NCI-H1436 (cell line): ENCODE results near the gene NOTCH4.
"Not testable (repeated sequence)": the region's sequence is repeated elsewhere in the genome, so short reads cannot be mapped to it uniquely, and the experiment has no call there.

Experiments used
- DNase-seq: peaks from one replicate; lab custom pipeline; 2025; lab: John Stamatoyannopoulos, UW

Gene NOTCH4

GRCh38 chr6:32193096-32193495, 30.8 kb downstream of the NOTCH4 start:
- DNase-seq = not testable (repeated sequence)

GRCh38 chr6:32192608-32193039, 31.2 kb downstream of the NOTCH4 start, which contains the start of gene GPSM3:
Gene GPSM3, minus strand, starts transcription at chr6:32192643. Its CDS starts 130 bp downstream, at chr6:32192513.
- no peak for DNase-seq

DNA sequence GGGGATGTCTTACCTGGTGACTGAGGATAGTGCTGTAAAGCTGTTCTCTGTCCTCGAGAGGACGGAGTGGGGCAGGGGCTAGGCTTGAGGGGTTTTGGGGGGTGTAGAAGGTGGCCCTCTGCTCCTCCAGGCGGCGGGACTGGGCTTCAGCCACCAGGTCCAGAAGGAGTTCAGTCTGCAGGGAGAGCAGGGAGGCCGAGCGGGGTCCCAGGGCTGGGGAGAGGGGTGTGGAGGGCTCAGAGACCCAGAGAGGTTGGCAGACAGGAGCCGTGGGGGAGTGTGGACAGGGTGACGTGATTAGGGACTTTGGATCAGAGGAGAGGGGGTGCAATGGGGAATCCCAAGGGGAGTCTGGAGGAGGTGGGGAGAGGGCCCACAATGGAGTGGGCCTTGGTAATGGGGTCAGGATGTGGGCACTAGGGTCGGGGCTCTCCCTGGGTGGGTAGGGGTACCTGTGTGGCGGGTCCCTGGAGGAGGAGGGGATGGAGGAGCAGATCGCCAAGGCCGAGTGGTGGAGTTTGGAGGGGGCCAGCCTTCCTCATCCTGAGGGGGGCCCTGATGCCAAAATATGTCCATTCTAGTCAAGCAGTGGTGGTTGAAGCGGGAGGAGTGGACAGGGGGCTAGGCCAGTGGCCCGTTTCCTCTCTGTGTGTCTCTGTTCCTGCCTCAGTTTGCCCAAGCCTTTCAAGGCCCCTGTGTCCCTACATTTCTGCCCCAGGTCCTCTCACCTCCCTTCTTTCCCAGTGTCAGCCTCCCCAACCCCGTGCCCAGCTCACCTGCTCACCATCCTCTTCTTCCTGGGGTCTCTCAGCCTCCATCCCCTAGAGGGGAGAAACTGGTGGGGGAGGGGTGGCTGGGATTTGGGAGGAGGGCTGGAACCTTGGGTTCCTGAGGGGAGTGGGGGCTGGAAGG, 31.9 kb downstream of the NOTCH4 start:
- no peak for DNase-seq

- no peak for DNase-seq
These were observed 32.8 kb downstream of the NOTCH4 start for GRCh38 chr6:32190911-32191677.

GRCh38 chr6:32190054-32190851, 33.6 kb downstream of the NOTCH4 start, which contains the start of gene PBX2:
Gene PBX2, minus strand, starts transcription at chr6:32190202. Its CDS starts 287 bp downstream, at chr6:32189915.
- DNase-seq = peak; percentile 87

- no peak for DNase-seq
These were observed 34.2 kb downstream of the NOTCH4 start for GRCh38 chr6:32189742-32190053.

GRCh38 chr6:32189069-32189741, 34.7 kb downstream of the NOTCH4 start:
- no peak for DNase-seq

- DNase-seq = no peak
These were observed 35.3 kb downstream of the NOTCH4 start for GRCh38 chr6:32188381-32189068.

GRCh38 chr6:32187725-32188380, 36.0 kb downstream of the NOTCH4 start:
- not testable (repeated sequence) for DNase-seq

GRCh38 chr6:32187009-32187709, 36.7 kb downstream of the NOTCH4 start:
- DNase-seq = no peak

DNA sequence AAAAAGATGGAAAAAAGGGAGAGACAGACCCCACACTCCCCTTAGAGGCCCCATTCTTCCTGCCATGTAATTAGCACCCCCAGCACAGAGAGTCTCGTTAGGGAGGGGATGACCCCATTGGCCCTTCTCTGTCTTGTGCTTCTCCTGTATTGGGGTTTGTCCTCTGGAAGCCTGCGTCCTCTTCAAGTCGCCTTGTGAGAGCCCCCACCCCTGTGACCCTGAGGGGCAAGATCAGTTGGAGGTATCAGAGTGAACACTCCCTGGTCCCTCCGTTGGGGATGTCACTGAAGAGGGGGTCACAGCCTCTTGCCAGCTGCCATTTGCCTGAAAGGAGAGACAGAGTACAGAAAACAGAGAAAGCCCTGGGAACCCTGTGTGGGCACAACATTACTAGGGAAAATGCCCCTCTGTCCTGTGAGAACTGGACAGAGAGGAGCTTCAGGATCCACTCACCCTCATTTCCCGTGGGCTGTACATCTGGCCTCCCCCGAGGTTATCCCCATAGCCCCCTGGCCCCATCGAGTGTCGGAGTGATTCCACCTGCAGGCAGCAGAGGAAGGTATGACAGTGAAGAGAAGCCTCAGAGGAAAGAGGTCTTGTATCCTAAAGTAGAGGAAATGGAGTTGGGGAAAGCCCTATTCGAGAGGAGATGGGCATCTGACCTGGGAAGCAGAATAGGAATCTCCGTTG, 37.6 kb downstream of the NOTCH4 start:
- not testable (repeated sequence) for DNase-seq

DNA sequence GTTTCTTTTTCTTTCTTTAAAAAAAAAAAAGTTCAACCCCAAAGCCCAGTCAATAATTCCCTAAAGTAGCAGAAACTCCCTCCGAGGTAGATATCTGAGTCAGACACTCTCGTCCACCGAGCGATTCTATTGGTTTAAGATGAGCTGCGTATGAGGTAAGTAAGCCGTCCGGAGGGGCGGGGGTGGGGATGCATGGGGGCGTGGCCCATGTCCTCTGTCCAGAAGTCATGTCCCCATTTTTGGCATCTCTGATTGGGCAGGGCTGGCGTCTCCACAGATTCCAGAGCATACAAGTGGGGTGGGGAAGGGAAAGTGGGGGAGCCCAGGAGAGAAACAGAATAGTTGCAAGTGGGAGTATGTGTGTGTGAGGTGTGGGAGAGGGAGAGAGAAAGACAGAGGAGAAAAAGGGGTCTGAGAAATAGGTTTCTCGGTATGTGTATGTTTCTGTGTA, 38.2 kb downstream of the NOTCH4 start:
- DNase-seq = not testable (repeated sequence)

DNA sequence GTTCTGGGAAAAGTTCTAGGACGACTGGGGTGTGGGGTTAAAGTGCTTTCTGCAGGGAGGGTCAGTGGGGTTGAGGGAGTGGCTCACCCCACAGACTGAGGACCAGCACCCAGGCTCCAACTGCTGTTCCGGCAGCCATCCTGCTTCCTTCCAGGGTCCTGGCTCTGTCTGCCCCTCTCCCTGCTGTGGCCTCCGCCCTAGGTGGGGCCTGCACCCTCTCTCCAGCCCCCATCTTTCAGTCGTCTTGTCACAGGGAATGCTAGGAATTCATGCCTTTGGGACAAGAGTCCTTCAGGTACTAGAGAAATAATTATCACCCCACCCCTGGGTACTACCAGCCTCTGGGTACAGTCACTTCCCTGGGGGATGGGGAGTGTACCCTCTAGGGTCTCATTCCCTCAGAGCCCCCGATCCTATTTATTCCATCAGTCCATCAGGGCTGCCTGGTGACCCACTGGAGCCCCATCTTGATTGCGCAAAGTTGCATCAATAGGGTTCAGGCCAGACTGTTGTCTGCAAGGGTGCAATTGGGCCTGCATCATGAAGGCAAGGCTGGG, 39.7 kb downstream of the NOTCH4 start, which contains the start of gene AGER:
Gene AGER, minus strand, starts transcription at position 170 of the 557 bp plus-strand sequence. Its CDS starts 31 bp downstream, at position 139.
- no peak for DNase-seq

DNA sequence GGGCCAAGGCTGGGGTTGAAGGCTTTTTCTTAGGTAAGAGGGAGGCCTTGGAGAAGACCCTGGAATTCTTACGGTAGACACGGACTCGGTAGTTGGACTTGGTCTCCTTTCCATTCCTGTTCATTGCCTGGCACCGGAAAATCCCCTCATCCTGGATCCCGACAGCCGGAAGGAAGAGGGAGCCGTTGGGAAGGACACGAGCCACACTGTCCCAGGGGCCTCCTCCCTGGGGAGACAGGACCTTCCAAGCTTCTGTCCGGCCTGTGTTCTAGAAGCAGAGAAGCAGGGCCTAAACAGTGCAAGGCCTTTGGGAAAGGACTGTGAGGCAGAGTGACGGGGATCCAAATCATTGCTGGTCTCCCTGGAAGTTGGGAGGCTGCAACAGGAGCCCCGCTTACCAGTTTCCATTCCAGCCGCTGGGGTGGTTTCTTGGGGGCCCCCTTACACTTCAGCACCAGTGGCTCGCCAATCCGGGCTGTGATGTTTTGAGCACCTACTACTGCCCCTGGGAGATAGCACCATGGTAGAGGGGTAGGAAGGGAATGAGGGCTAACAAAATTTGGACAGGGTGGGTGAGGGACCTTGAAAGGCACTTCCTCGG, 40.3 kb downstream of the NOTCH4 start:
- DNase-seq = no peak

- no peak for DNase-seq
These were observed 40.8 kb downstream of the NOTCH4 start for GRCh38 chr6:32183030-32183429.

GRCh38 chr6:32182555-32182981, 41.3 kb downstream of the NOTCH4 start:
- no peak for DNase-seq

DNA sequence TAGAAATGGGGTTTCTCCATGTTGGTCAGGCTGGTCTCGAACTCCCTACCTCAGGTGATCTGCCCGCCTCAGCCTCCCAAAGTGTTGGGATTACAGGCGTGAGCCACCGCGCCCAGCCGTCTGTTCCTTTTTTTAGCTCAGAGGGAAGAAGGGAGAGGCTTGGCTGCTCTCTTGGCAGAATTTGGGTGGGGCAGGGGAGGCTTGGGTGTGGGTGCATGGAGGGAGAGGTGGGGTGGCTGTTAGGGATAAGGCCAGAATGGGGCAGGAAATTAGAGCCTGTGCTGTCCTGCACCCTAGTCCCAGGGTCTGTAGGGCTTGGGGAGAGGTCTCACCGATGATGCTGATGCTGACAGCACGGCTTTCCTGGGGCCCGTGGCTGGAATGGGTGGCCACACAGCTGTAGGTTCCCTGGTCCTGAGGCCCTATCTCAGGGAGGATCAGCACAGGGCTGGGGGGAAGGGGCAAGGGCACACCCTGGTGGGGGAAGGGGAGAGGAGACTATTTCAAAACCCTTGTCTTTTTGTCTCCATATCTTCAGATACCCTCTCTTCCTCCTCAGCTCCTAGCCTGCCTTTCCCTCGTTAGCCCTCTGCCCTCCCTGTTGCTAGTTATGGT, 41.8 kb downstream of the NOTCH4 start:
- no peak for DNase-seq
